HG03521 (cell line): Measurements from ENCODE around the gene XIRP2.

ENCODE experiments used
- ATAC-seq: cut with Tn5 transposase; IDR thresholded peaks from one replicate; pipeline ENCODE4 v1.9.1; 2021; ENCODE audit warnings: mild to moderate bottlenecking, moderate library complexity; ENCODE audit not compliant: unreplicated experiment

Gene XIRP2

GRCh38 chr2:167275046-167275445 is 386.8 kb downstream of the XIRP2 start:
- no peak for ATAC-seq

- ATAC-seq = no peak
Measured at GRCh38 chr2:167279810-167280209, 391.5 kb downstream of the XIRP2 start.

- no peak for ATAC-seq
Measured at GRCh38 chr2:167287212-167287611, 398.9 kb downstream of the XIRP2 start.

DNA sequence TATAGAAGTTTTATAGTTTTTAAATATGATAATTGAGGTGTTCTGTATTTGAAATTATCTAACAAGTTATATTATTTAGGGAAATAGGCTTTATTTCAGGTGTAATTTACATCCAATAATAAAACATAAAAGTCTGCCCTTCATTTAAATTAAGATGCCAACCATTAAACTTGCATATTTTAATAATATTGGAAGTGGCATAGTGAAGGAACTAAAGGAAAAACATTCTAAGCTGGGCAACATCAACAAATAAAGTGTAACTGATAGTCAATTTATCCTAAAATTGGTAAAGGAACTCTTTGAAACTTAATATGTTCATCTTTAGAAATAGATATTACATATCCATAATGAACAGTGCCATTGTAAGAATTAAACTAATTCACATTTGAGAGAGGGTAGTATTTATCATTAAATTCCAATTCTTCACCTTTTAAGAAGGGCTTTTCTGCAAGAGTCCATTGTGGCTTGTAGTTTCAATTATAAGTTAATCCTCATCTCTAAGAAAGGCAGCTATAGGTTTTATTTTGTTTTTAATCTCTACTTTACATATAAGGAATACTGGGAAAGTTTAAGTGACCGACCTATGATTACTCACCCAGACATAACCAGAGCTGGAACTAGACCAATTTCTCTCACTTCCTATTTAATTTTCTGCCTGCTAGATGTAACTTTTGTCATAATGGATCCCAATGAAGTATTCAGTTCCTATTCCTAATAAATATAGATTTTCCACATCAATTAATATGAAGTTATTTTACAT is 401.6 kb downstream of the XIRP2 start:
- ATAC-seq = no peak

GRCh38 chr2:167292430-167293171 is 404.3 kb downstream of the XIRP2 start, which contains the start of gene B3GALT1:
TSS of gene B3GALT1 (plus strand) at chr2:167293001.
- ATAC-seq = peak; percentile 99

DNA sequence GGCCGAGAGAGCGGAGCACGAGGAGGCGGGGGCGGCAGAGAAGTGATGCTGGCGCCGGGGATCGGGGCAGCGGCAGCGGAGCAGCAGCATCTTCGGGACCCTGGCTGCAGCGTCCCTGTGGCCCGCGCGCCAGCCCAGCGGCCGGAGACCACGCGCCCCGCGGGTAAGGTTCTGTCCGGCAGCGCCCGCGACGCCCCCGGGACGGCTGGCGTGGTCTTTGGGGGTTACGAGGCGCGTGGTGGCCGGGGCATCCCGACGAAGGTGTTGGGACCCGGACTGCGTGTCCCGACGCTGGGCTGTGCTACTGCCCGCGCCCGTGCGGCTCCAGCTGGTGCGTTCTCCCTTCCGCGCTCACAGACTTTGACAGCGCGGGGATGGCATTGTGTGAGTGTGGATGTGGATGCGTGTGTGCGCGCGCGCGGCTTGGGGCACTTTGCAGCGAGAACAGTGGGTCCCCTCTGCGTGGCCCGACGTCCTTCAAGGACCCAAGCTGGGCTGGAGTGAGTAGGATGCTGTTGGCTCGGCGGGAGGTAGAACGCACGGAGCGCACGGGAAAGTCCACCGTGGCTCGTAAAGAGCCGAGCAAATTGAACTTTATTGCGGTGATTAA is 405.0 kb downstream of the XIRP2 start:
- ATAC-seq = peak; percentile 7

GRCh38 chr2:167293943-167294775 is 405.9 kb downstream of the XIRP2 start:
- no peak for ATAC-seq

GRCh38 chr2:167294776-167295140 is 406.5 kb downstream of the XIRP2 start:
- ATAC-seq = no peak

DNA sequence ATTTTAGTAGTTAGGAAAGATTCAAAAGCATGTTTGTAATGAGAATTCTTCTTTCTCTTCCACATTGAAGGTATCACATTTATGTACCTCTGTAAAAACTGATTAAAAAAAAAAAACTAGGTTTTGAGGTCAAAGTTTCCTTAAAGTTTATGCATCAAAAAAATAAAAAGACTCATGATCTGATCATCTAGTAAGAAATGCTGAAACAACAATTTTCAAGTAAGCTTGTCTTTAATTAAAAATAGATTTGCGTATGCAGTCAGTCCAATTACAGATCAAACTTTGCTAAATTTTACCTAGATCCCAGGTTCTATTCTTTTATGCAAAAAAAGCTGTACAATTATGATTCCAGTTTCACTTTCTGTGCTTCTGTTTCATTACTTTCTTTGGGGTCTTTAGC is 409.0 kb downstream of the XIRP2 start:
- no peak for ATAC-seq

DNA sequence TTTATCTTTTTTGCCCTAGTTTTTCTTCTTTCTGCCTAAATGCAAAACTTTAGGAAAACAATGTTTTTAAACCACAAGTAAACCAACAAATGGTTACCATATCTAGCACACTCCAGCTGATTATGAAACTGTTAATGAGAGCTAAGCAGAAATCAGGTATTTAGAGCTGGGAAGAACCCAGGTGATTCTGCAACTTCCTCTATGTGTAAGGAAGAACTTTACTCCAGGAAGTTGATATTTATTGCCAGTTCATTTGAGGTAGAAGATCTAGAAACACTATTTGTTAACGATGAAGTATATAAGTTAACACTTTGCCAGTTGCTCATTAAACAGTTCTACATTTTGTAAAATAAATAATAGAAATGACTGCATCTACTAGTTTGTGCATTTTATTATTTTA is 409.7 kb downstream of the XIRP2 start:
- no peak for ATAC-seq
